ENCODE data around the gene C1QTNF4.
"Not testable (repeated sequence)": the region's sequence is repeated elsewhere in the genome, so short reads cannot be mapped to it uniquely, and the experiment has no call there.

The C1QTNF4 gene

DNA sequence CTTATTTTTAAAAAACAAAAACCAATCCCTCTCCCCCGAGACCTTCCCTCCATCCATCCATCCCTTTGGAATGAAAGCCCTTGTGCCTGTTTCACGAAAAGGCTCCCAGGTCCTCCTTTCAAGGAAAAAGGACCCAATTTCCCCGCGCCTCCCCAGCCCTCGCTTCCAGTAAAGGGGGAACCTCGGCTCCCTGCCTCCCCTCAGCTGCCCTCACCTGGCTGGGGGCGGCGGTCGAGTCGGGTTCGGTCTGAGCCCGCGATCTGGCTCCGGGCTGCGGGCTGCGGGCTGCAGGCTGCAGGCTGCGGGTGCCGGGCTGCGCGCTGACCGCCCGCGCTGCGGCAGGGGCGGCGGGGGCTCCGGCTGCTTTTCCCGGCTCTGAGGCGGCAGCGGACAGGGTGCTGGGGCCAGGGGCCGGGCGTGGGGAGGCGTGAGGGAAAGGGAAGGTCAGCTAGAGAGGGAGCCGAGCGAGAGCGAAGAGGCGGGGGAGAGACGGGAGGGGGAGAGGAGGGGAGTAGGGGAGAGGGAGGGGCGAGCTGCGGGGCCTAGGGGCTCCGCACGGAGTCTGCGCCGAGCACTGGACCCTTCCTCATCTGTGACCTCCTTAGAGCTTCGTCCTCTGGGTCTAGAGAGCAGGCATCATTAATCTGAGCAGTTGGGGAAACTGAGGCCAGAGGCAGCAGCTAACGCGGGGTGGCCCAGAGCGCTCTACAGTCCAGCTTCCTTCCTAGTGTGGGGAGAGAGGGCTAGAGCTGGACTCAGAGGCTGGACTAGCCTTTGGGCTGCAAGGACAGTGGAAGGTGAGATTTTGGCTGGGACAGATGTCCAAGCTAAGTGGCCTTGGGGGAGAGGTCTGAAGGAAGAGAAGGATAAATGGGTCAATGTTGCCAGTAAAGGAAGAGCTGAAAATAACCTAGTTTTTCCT is at the start of gene C1QTNF4:
Gene C1QTNF4 (minus strand): TSS at position 478 of the 922 bp plus-strand sequence. CDS start 3,601 bp downstream, outside the sequence.
- DNase-seq (ENCODE audit: low read depth), result no peak

GRCh38 chr11:47642099-47642855 is 48.1 kb upstream of the C1QTNF4 start, which contains the start of gene MTCH2:
TSS of gene MTCH2 (minus strand) at chr11:47642559. CDS start at chr11:47642465, 94 bp downstream.
- peak; percentile 93 for DNase-seq (ENCODE audit: low read depth)

GRCh38 chr11:47641600-47642098 is 47.4 kb upstream of the C1QTNF4 start:
- no peak for DNase-seq (ENCODE audit: low read depth)

GRCh38 chr11:47640506-47640905 is 46.3 kb upstream of the C1QTNF4 start:
- not testable (repeated sequence) for DNase-seq (ENCODE audit: low read depth)

DNA sequence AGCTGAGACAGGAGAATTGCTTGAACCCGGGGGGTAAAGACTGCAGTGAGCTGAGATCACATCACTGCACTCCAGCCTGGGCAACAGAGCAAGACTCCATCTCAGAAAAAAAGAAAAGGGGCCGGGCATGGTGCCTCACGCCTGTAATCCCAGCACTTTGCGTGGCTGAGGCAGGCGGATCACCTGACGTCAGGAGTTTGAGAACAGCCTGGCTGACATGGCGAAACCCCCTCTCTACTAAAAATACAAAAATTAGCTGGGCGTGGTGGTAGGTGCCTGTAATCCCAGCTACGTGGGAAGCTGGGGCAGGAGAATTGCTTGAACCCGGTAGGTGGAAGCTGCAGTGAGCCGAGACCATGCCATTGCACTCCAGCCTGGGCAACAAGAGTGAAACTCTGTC is 42.1 kb upstream of the C1QTNF4 start:
- not testable (repeated sequence) for DNase-seq (ENCODE audit: low read depth)

GRCh38 chr11:47631473-47631872 is 37.3 kb upstream of the C1QTNF4 start:
- no peak for DNase-seq (ENCODE audit: low read depth)

GRCh38 chr11:47628026-47628425 is 33.8 kb upstream of the C1QTNF4 start:
- DNase-seq (ENCODE audit: low read depth), result no peak

DNA sequence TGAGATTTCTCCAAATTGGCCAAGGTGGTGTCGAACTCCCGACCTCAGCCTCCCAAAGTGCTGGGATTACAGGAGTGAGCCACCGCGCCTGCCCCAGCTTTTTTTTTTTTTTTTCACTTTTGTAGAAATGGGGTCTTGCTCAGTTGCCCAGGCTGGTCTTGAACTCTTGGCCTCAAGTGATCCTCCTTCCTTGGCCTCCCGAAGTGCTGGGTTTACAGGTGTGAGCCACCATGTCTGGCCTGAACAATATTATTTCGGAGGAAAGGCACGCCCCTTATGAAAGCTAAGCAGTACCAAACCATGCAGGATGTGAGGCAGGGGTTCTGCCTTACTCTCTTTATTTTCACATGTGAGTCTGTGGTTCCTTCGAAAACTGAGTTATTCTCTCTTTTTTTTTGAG is 32.0 kb upstream of the C1QTNF4 start:
- no peak for DNase-seq (ENCODE audit: low read depth)

GRCh38 chr11:47620836-47621378 is 26.7 kb upstream of the C1QTNF4 start:
- DNase-seq (ENCODE audit: low read depth), result no peak

DNA sequence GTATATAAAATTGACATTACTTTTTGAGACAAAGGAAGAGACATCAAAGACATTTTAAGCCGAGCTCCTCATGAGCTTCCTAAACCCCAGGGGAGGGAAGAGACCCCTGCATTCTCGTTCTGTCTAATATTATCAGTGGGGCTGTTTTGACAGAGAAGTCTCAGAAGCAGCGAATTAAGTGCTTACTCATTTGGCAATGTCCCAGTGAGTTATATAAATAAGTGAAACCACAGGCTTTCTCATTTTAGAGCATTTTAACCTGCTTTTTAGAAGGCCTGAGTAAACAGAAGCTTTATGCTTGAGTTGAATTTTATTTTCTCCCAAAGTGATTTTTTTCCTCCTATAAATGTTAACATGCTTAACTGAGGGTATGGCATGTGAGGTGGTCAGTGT is 23.2 kb upstream of the C1QTNF4 start:
- DNase-seq (ENCODE audit: low read depth), result no peak

DNA sequence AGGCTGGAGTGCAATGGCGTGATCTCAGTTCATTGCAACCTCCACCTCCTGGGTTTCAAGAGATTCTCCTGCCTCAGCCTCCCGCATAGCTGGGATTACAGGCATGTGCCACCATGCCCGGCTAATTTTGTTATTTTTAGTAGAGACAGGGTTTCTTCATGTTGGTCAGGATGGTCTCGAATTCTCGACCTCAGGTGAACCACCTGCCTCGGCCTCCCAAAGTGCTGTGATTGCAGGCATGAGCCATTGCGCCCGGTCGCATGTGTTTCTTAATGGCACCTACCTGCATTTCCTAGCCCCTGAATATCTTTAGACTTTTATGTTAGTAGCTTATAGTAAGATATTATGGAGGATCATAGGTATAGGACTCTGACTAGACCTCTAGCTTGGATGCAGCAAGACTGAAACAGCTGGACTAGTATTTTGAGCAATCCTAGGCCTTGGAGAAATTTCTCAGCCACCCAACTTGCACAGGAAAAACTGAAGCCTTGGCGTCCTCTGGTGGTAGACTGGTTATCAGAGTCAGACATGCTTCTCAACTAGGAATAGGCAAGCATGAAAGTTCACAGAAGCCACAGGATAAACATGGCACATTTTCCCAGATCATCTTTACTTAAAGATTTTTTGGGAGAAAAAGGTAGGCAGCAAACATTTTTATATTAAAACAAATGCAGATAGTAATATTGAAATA is 22.7 kb upstream of the C1QTNF4 start:
- no peak for DNase-seq (ENCODE audit: low read depth)

DNA sequence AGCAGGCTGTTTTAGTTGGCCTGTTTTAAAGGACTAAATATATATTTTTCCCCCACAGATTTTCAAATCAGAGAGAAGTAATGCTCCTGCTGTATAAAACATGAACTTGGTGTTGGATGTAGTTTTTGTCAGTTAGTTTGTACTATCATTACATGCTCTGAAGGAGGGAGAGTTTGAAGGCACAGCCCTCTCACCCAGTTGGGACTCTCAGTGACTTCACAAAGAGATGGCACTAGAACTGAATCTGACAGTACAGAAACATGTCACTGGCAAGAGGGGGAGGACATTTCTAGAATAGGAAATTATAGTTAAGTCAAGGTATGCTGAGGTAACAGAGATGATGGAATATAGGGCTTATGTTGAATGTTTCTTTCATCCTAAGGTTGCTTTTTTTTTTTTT is 21.0 kb upstream of the C1QTNF4 start:
- no peak for DNase-seq (ENCODE audit: low read depth)

GRCh38 chr11:47611348-47611794 is 17.2 kb upstream of the C1QTNF4 start:
- DNase-seq (ENCODE audit: low read depth), result no peak

DNA sequence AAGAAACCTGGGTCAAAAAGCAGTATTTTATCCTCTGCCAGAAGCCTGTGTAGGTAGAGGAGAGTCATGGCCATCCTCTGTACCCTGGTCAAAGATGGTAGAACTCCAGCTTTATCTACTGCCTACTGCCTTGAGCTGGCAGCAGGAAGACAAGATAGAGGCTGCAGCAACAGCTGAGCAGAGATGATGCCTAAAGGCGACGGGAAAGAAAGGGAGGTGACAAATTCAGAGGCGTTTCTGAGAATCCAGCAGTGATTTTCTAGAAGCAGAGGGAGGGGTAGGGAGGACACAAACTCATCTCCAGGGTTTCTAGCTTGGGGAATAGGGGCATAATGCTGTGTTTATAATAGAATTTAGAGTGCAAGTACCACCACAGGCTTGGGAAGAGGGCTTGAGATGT is 15.5 kb upstream of the C1QTNF4 start:
- DNase-seq (ENCODE audit: low read depth), result no peak

GRCh38 chr11:47607380-47607779 is 13.2 kb upstream of the C1QTNF4 start:
- no peak for DNase-seq (ENCODE audit: low read depth)

- no peak for DNase-seq (ENCODE audit: low read depth)
These were observed 12.5 kb upstream of the C1QTNF4 start for GRCh38 chr11:47606731-47607130.

- no peak for DNase-seq (ENCODE audit: low read depth)
These were observed 11.7 kb upstream of the C1QTNF4 start for GRCh38 chr11:47605921-47606320.

GRCh38 chr11:47603295-47603694 is 9.1 kb upstream of the C1QTNF4 start:
- DNase-seq (ENCODE audit: low read depth), result no peak

GRCh38 chr11:47599902-47600301 is 5.7 kb upstream of the C1QTNF4 start:
- DNase-seq (ENCODE audit: low read depth), result no peak

DNA sequence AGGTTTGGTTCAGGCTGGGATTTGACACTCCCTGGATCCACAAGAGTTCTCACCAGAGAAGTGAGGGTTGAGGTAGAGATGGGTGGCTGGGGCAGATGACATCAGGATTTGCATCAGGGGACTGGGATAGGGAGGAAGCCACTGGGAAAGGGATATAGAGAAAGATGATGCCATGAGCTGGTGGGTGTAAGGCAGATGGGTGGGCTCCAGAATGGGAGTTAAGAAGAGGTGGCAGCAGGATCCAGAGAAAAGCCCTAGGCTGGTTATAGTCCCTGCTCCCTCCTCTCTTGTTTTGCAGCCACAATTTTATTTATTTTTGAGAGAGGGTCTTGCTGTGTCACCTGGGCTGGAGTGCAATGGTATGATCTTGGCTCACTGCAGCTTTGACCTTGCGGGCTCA is 1.8 kb upstream of the C1QTNF4 start:
- no peak for DNase-seq (ENCODE audit: low read depth)

GRCh38 chr11:47595029-47595428 is 818 bp upstream of the C1QTNF4 start:
- DNase-seq (ENCODE audit: low read depth), result no peak

- DNase-seq (ENCODE audit: low read depth), result no peak
These were observed 698 bp downstream of the C1QTNF4 start for GRCh38 chr11:47593492-47593933.
